Sigmoid colon (tissue), 7 donors: Measurements from ENCODE around the gene PDGFD. TPM values are rescaled to one million over a fixed set of nuclear protein-coding genes. Genes with fewer than 3 reads are reported as not detected.

Source experiments
- DNase-seq: peaks from one replicate; pipeline ENCODE4 v3.0.0-alpha.2; 2019
- H3K27ac ChIP-seq, 4 donors: fragments of 200-600 bp; sonication (generic); one replicate each; pipeline ENCODE4 v1.5.1; 2016 to 2019; ENCODE audit warnings: mild to moderate bottlenecking in 1 of 4
- H3K27me3 ChIP-seq, 3 donors: fragments of 200-600 bp; sonication (generic); one replicate each; pipeline ENCODE4 v1.5.1; 2019; ENCODE audit warnings: mild to moderate bottlenecking in 1 of 3
- H3K36me3 ChIP-seq, 4 donors: fragments of 200-600 bp; sonication (generic); one replicate each; pipeline ENCODE4 v1.5.1; 2016 to 2019
- H3K4me1 ChIP-seq, 4 donors: fragments of 200-600 bp; sonication (generic); one replicate each; pipeline ENCODE4 v1.5.1; 2017 to 2019
- H3K4me3 ChIP-seq, 4 donors: fragments of 200-600 bp; sonication (generic); one replicate each; pipeline ENCODE4 v1.5.1; 2017 to 2019; ENCODE audit warnings: mild to moderate bottlenecking in 2 of 4, moderate library complexity in 1 of 4
- H3K9me3 ChIP-seq, 4 donors: fragments of 200-600 bp in 3 of 4; sonication (generic) in 3 of 4; one replicate each; pipeline versions ENCODE4 v1.5.1 to v1.6.1; 2013 to 2019
- CTCF ChIP-seq, 4 experiments: fragments of 450-650 bp in 3 of 4; fragments of 200-600 bp in 1 of 4; IDR thresholded peaks; one replicate each; pipeline ENCODE4 v1.5.1; 2016 to 2019; ENCODE audit warnings: antibody characterized with exemption in 4 of 4, mild to moderate bottlenecking in 3 of 4, moderate library complexity in 2 of 4
- EP300 ChIP-seq, 4 donors: sonication (generic); formaldehyde crosslinking; IDR thresholded peaks; one replicate each; pipeline ENCODE4 v1.6.1; 2017; ENCODE audit warnings: antibody characterized with exemption in 4 of 4
- POLR2A ChIP-seq, 2 donors: fragments of 450-650 bp; IDR thresholded peaks; one replicate each; pipeline ENCODE4 v1.6.1; 2016; ENCODE audit warnings: antibody characterized with exemption in 2 of 2, mild to moderate bottlenecking in 2 of 2, moderate library complexity in 2 of 2
- POLR2AphosphoS5 ChIP-seq, 4 donors: sonication (generic); formaldehyde crosslinking; IDR thresholded peaks; one replicate each; pipeline ENCODE4 v1.6.1; 2017; ENCODE audit warnings: antibody characterized with exemption in 4 of 4
- WGBS, 2 donors: extraction: QIAGEN DNeasy Blood & Tissue Kit; methylation state at CpG; one replicate each; pipeline ENCODE4 v1.1.7; 2013; 5-methylcytosine and 5-hydroxymethylcytosine counted together
- intact Hi-C: fragments of 100-400 bp; cut with DNase I; formaldehyde crosslinking; loops from one replicate; pipeline ENCODE4 v1.15.1; 2023
- polyA plus RNA-seq, 3 donors: library from polyadenylated mRNA; stranded (reverse); fragments of 200-250 nt; gene quantifications; one replicate each; pipeline ENCODE4 v1.2.3, GENCODE V29; 2013
- total RNA-seq, 4 donors: library from RNA; depleted of rRNA; stranded (reverse); fragments of >200 nt; gene quantifications; one replicate each; pipeline ENCODE4 v1.1.0, GENCODE V29; 2016
- donor health status: healthy with polysubstance abuse.
- donor health status: Bipolar disorder and iron deficiency.
- donor health status: healthy.

Gene PDGFD
- total and polyA plus RNA-seq, 7 donors: 0.69 to 11.6 (median 7.9) TPM

- no peaks in the 10 kb centered on the region for H3K27me3 ChIP-seq
- intact Hi-C loops: no loop called here
- H3K27ac ChIP-seq: no peak overlapping the region
- WGBS, 2 donors: 92 to 98% methylated on average over 4 of the region's 4 CpGs
- no peak for DNase-seq
- H3K4me1 ChIP-seq: no peaks in the 10 kb centered on the region
- H3K9me3 ChIP-seq: no peaks in the 10 kb centered on the region
- no peak overlapping the region for H3K4me3 ChIP-seq
- TF ChIP-seq POLR2AphosphoS5 (IDR thresholded peaks at IDR 0.05) (no peak), CTCF (IDR thresholded peaks at IDR 0.05) (no peak), EP300 (IDR thresholded peaks at IDR 0.05) (no peak), POLR2A (IDR thresholded peaks at IDR 0.05) (no peak)
- no peaks in the 10 kb centered on the region for H3K36me3 ChIP-seq
These were observed 296.5 kb downstream of the PDGFD start for GRCh38 chr11:103867481-103867880.

GRCh38 chr11:103863497-103863896 is 300.4 kb downstream of the PDGFD start:
- WGBS, 2 donors: 94 to 96% methylated on average over 3 of the region's 3 CpGs
- H3K27me3 ChIP-seq: no peaks in the 10 kb centered on the region

GRCh38 chr11:103862802-103863174 is 301.2 kb downstream of the PDGFD start:
- Histone ChIP-seq H3K27me3 (no peaks in the 10 kb centered on the region), H3K27ac (no peak overlapping the region), H3K9me3 (no peaks in the 10 kb centered on the region), H3K4me3 (no peak overlapping the region), H3K4me1 (no peaks in the 10 kb centered on the region), H3K36me3 (no peaks in the 10 kb centered on the region)
- 93 to 94% methylated on average over 3 of the region's 3 CpGs for WGBS, 2 donors
- intact Hi-C loops: no loop called here
- TF ChIP-seq POLR2A (IDR thresholded peaks at IDR 0.05) (no peak), POLR2AphosphoS5 (IDR thresholded peaks at IDR 0.05) (no peak), CTCF (IDR thresholded peaks at IDR 0.05) (no peak), EP300 (IDR thresholded peaks at IDR 0.05) (no peak)
- no peak for DNase-seq

More at GRCh38 chr11:103863497-103863896, 300.4 kb downstream of the PDGFD start:
- no peak for DNase-seq
- H3K9me3 ChIP-seq: no peaks in the 10 kb centered on the region
- H3K4me3 ChIP-seq: no peak overlapping the region
- intact Hi-C loops: no loop called here
- H3K36me3 ChIP-seq: no peaks in the 10 kb centered on the region
- no peaks in the 10 kb centered on the region for H3K4me1 ChIP-seq
- TF ChIP-seq POLR2A (IDR thresholded peaks at IDR 0.05): no peak
- TF ChIP-seq EP300 (IDR thresholded peaks at IDR 0.05): no peak
- TF ChIP-seq CTCF (IDR thresholded peaks at IDR 0.05): no peak
- no peak for TF ChIP-seq POLR2AphosphoS5 (IDR thresholded peaks at IDR 0.05)
- H3K27ac ChIP-seq: no peak overlapping the region

DNA sequence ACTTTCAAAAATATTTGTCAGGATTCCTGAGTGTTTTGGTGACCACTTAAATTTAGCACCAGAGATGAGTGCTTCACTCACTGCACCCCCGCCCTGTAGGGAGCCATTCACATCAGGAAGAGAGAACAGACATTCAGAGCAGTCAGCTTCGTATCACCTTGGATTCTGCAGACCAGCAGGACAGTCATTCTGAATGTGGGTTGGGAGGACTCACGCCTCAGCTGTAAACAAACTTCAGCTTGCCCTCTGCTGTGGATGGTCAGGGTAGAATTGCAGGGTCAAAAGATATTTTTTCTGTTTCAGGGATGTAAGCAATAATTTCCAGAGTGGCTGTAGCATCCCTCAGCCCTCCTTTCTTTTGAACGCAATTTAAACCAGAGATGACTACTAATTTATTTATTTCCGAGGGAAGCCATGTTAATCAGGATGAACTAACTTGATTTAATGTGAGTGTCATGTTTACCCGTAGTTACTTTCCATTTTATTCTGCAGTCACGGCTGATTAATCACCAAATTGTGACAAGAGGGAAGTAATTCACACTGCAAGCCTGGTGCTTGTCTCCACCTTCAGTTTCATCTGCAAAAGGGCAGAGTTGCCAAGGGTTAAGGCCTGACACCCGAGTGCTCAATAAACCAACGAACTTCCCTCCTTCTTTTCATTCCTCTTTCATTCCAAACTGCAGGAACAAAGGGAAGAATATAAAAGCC is 301.7 kb downstream of the PDGFD start:
- 58 to 83% methylated on average over 9 of the region's 9 CpGs for WGBS, 2 donors
- intact Hi-C loops: no loop called here
- DNase-seq: no peak
- Histone ChIP-seq H3K9me3 (peaks cover 0 to under 1% (median 0%) of the 10 kb centered on the region in 4 donors), H3K27me3 (no peaks in the 10 kb centered on the region), H3K4me1 (no peaks in the 10 kb centered on the region), H3K27ac (no peak overlapping the region), H3K4me3 (no peak overlapping the region), H3K36me3 (no peaks in the 10 kb centered on the region)
- no peak for TF ChIP-seq POLR2A (IDR thresholded peaks at IDR 0.05)

Other genes starting within 250 kb of the PDGFD start
- gene DDI1, start 127.5 kb downstream of the PDGFD start, total RNA-seq: not detected
- not detected for gene DDI1, start 127.5 kb downstream of the PDGFD start, polyA plus RNA-seq